C4-2B (cell line): ENCODE data around the gene YIPF5.

Experiments
- CTCF ChIP-seq: fragments of 450-650 bp; conservative IDR thresholded peaks from 2 replicates; pipeline ENCODE4 v1.5.1; 2017; ENCODE audit warnings: mild to moderate bottlenecking
- ZFX ChIP-seq: fragments of 450-650 bp; IDR thresholded peaks from 2 replicates; pipeline ENCODE4 v1.6.1; 2017

- TF ChIP-seq ZFX (no peak), CTCF (no peak)
Observed at GRCh38 chr5:144128844-144129243, 41.6 kb downstream of the YIPF5 start.
